NCI-H69 (cell line): ENCODE results near the gene SYT15.
"Not testable (repeated sequence)": the region's sequence is repeated elsewhere in the genome, so short reads cannot be mapped to it uniquely, and the experiment has no call there.

Source experiments
- DNase-seq: peaks from one replicate; lab custom pipeline; 2025; lab: John Stamatoyannopoulos, UW

SYT15 gene

GRCh38 chr10:46556515-46557318, 22.2 kb upstream of the SYT15 start, which contains the start of gene GPRIN2:
TSS of gene GPRIN2 (minus strand) at chr10:46556658. CDS start at chr10:46550736, 5,922 bp downstream.
- peak; percentile 37 for DNase-seq

- DNase-seq, result peak; percentile 28
These were observed 21.4 kb upstream of the SYT15 start for GRCh38 chr10:46557319-46558121.

DNA sequence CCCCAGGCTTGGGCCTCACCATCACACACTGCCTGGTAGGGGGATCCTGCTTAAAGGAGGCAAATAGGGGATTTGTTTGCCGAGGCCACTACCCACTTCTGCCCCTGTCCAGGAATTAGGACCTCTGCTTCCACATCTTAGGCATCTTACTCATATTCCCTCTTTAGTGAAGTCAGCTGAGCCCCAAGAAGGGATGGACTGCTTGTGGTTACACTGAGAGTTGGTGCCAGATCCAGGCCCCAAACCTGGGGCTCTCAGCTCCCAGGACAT, 20.9 kb upstream of the SYT15 start:
- DNase-seq, result no peak

- no peak for DNase-seq
These were observed 20.3 kb upstream of the SYT15 start for GRCh38 chr10:46558392-46559185.

DNA sequence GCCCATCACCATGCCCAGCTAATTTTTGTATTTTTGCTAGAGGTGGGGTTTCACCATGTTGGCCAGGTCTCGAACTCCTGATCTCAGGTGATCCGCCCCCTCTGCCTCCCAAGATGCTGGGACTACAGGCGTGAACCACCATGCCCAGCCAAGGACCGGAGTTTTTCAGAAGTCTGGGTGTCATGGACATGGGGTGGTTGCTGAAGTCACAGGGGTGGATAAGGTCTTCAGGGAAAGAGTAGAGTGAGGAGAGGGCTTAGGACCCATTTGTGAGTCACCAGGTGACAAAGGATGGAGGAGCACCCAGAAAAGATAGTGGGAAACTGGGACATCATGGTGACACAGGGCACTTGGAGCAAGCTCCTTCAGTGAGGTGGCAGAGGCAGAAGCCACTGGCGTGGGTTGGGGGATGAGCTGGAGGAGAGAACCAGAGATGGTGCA, 19.7 kb upstream of the SYT15 start:
- no peak for DNase-seq

DNA sequence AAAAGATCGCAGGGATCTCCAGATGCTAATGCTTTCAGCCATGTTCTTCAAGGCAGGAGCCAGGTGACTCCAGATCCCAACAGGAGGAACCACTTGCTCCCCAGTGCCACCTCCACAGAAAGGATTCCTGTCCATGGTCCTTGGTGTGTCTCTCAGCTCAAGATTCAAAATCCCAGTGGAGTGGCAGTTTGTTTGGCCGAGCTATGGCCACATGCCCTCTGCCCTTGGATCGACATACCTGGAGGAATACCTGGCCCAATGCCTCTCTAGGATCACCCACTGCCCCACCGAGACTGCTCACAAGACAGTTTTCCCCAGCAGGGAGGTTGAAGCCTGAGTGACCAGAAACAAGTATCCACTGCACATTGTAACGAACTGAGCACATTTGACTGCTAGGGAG, 18.5 kb upstream of the SYT15 start:
- no peak for DNase-seq

DNA sequence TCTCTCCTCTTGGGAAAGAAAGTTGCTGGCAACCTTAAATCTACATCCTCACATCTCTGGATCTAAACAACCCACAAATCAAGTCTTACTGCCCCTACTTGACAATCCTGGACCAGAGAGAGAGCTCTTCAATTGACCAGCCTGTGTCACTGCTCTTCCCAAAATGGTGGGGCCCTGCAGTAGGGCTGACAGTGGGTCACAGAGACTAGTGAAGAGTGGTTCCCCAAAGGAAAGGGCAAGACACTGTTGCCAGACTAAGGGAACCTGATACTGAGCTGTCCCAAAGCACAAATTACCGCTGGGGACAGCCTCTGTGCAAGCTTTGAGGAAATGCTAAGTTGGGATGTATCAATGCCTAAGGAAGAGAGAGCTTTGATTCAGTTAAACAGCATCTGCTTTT, 18.0 kb upstream of the SYT15 start:
- no peak for DNase-seq

DNA sequence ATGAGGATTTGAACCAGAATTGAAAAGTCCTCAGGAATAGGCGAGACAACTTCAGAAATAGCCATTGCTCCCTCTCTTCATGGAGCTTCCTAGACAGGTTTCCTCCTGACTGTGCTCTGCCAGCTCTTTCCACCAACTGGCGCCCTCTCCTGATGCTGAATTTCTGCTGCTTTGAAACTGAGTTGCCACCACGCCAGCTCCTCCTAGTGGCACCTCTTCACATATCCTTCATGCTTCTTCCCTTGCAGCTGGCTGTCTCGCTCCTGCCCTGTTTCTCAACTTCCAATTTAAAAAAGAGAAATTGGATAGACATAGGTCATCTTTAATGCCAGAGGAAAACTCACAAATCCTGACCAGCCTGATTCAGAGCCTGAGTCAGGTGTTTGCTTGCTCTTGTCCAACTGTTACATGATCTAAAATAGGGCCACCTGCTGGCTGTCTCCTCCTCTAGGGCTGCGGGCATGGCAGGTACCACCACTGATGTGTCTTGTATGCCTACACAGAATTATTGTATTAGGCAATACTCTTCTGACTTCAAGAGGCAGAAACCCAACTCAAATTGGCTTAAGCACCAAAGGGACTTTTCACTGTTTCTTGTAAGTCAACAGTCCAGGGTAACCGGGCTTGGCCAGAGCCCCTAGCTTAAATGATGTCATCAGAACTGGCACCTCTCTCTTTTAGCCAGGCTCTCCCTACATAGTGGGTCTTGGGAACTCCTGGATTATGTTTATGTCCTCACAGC, 13.2 kb upstream of the SYT15 start:
- DNase-seq, result peak; percentile 36

DNA sequence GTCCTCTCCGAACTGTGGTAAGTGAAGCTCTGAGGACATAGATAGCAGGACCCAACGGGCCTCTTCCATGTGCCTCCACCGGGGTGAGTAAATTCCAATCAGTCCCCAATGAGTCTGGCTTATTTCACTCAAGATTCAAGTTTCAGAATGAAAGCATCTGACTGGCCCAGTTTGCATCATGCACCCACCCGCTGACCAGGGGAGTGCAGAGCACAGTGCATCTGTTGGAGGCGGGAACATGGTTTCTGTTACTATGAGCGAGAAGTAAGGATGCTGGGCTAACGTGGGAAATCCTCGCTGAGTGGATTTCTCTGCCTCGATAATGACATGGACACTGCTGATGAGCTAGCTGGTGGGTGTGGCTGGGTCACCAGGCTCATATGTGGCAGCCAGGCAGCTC, 11.8 kb upstream of the SYT15 start:
- DNase-seq, result not testable (repeated sequence)

GRCh38 chr10:46570655-46571054, 8.3 kb upstream of the SYT15 start:
- not testable (repeated sequence) for DNase-seq

DNA sequence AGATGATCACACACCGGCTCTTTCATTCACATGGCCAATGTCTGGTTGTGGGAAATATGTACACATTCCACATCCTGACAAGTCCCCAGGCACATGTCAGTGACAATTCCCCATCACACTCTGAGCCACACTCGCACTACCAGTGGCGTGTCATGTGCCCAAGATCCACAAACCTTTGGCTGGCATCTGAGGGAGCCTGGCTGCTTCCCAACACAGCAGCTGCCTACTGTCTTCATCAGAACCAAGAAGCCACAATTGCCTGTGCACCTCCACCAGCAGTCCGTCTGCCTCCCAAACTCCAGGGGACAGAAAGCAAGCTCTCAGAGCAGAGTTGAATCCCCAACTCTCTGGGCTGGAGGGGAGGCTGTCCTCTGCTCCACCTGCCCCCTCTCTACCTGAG, 6.2 kb upstream of the SYT15 start:
- not testable (repeated sequence) for DNase-seq

DNA sequence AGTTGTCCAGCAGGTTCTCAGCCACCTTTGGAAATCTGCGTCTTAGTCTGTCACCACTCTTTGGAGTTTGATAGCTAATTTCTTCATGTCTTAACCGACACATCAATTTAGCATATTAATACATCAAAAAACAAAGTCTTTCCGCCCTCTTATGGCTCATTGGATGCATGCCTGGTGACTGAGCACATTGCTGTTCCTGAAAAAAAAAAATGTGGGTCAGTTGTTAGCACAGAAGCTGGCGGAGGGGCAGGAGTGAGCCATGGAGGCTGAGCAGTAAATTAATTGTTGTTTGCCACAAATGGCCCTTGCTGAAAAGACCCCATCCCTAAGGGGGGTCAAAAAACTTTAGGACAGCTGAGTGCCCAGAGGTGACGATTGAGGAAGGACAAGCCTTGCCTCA, 5.6 kb upstream of the SYT15 start:
- DNase-seq, result not testable (repeated sequence)

- not testable (repeated sequence) for DNase-seq
These were observed 5.0 kb upstream of the SYT15 start for GRCh38 chr10:46573884-46574283.

- DNase-seq, result not testable (repeated sequence)
These were observed 1.1 kb upstream of the SYT15 start for GRCh38 chr10:46577624-46578473.

GRCh38 chr10:46579378-46579777, 450 bp downstream of the SYT15 start:
- DNase-seq, result not testable (repeated sequence)

DNA sequence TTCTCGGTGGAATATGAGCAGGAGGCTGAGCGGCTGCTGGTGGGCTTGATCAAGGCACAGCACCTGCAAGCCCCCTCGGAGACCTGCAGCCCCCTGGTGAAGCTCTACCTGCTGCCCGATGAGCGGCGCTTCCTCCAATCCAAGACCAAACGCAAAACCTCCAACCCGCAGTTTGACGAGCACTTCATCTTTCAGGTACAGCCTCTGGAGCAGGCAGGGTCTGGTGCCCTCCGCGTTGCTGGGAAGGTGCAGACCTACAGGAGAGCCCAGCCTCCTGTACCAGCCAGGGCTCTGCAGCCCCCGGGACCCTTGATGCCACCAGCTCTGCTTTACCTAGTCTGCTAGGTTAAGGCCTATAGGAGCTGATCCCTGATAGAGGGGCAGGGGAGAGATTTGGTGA, 3.1 kb downstream of the SYT15 start:
- DNase-seq, result not testable (repeated sequence)

- DNase-seq, result not testable (repeated sequence)
These were observed 3.6 kb downstream of the SYT15 start for GRCh38 chr10:46582568-46582967.

DNA sequence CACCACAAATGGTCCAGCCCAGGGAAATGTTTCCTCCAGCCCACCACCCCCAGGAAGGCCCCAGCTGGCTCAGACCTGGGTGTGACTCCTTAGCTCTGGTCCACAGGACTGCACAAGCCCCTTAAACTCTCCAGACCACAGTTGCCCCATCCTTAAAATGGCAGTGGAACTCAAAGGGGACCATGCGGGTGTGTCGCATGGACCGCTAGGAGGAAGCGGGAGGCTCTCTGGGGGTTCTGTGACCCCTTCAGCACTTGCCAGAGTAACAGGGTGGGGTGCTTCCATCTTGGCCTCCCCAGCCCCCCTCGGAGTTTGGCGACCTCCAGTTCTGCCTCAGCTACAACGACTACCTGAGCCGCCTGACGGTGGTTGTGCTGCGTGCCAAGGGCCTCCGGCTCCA, 5.3 kb downstream of the SYT15 start:
- DNase-seq, result not testable (repeated sequence)

DNA sequence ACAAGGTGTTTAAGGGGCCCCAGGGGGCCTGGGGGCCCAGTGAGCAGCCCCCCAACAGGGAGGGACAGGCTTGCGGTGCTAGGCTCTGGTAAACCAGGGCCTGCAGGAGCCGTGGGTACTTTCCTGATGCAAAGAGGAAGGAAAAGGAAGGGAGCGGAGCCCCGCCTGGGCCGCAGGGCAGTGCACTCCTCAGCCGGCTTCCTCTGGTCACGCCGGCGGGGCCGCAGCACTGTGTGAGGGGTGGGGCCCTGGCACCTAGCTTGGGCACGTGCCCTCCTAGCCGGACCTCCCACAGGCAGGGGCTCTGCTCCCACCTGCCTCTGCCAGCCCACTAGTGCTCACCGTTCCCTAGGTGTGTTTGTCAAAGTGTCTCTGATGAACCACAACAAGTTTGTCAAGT, 6.3 kb downstream of the SYT15 start:
- DNase-seq, result not testable (repeated sequence)

DNA sequence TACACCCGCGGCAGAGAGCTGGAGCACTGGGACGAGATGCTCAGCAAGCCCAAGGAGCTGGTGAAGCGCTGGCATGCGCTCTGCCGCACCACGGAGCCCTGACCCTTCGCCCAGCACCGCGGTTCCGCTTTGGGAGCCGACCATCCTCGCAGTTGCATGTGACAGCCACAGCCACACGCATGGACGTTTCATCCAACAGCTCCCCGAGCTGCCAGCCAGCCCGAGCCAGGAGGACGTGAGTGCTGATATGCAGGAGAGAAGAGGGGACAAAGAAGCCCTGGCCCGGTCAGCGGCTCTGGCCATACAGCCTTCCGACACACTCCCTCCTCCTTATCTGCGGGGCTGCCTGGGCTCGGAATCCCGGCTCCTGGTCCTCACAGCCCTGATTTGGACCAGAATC, 8.6 kb downstream of the SYT15 start:
- DNase-seq, result not testable (repeated sequence)

DNA sequence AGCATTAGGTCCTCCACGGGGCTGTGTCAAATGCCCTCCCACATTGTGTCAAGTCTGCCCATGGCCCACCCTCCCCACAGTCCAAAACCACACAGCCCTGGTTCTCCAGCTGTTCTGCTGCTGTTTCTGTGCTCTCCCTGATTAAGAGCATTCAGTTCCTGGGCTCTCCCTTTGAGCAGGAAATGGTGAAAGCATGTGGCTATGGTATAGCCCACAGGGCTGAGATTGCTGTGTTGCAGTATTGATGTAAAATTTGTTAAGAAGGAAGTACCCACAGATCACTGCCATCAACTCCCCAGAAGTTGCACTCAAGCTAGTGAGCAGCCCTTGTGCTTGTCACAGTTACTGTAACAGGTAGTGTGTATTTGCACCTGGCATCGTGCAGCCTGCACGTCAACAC, 9.3 kb downstream of the SYT15 start:
- not testable (repeated sequence) for DNase-seq
